Ovary (tissue), 9 donors: ENCODE results near the gene MYF6. TPM values are rescaled to one million over a fixed set of nuclear protein-coding genes. Genes with fewer than 3 reads are reported as not detected.

ENCODE experiments used
- DNase-seq, 5 donors: peaks; one replicate each; pipeline ENCODE4 v3.0.0-alpha.2; 2019 to 2020
- H3K27ac ChIP-seq, 2 donors: fragments of 200-600 bp; one replicate each; pipeline versions ENCODE4 v1.5.1 to v1.8.0; 2019 to 2022
- H3K27me3 ChIP-seq: fragments of 200-600 bp; one replicate; pipeline ENCODE4 v1.8.0; 2022
- H3K36me3 ChIP-seq: fragments of 200-600 bp; sonication (generic); one replicate; pipeline ENCODE4 v1.5.1; 2019
- H3K4me1 ChIP-seq: one replicate; pipeline ENCODE4 v1.8.1; 2013; ENCODE audit warnings: mild to moderate bottlenecking, moderate library complexity; ENCODE audit not compliant: insufficient read depth
- H3K4me3 ChIP-seq: fragments of 200-600 bp; sonication (generic); one replicate; pipeline ENCODE4 v1.5.1; 2017
- H3K9me3 ChIP-seq, 2 donors: fragments of 200-600 bp in 1 of 2; sonication (generic) in 1 of 2; one replicate each; pipeline versions ENCODE4 v1.5.1 to v1.8.1; 2013 to 2019; ENCODE audit warnings: mild to moderate bottlenecking in 1 of 2, moderate library complexity in 1 of 2
- EP300 ChIP-seq: sonication (generic); formaldehyde crosslinking; IDR thresholded peaks from one replicate; pipeline ENCODE4 v1.6.1; 2017; ENCODE audit warnings: antibody characterized with exemption
- POLR2A ChIP-seq: fragments of 450-650 bp; IDR thresholded peaks from one replicate; pipeline ENCODE4 v1.6.1; 2017; ENCODE audit warnings: antibody characterized with exemption, mild to moderate bottlenecking, moderate library complexity
- WGBS, 3 donors: extraction: QIAGEN DNeasy Blood & Tissue Kit in 1 of 3; methylation state at CpG; one replicate each; pipeline versions ENCODE4 v1.1.5 to v1.1.7; 2013 to 2017; 5-methylcytosine and 5-hydroxymethylcytosine counted together
- intact Hi-C, 4 donors: fragments of 100-400 bp; cut with DNase I; formaldehyde crosslinking; loops; one replicate each; pipeline versions ENCODE4 v1.11.0 to v1.15.1; 2022 to 2023
- polyA plus RNA-seq, 2 donors: library from polyadenylated mRNA; stranded (reverse); fragments of 200-250 nt in 1 of 2; fragments of 350-450 nt in 1 of 2; fragmentation: Illumina TruSeq in 1 of 2; extraction: RNeasy Lipid Tissue Mini Kit (QIAGEN cat#74804) in 1 of 2; gene quantifications; one replicate each; pipeline ENCODE4 v1.2.3, GENCODE V29; 2013 to 2014
- total RNA-seq, 7 donors: library from RNA; depleted of rRNA in 2 of 7; stranded (reverse); fragments of >200 nt in 2 of 7; fragmentation: NEBNext Ultra II Directional in 3 of 7; extraction: Animal tissue kit (Norgen Biotek cat#: 25700) in 3 of 7; gene quantifications; one replicate each; pipeline versions ENCODE4 v1.1.0 to v1.2.4, GENCODE V29; 2016 to 2023
- TF ChIP-seq, protein P1 (sequence below), 3 donors: fragments of 450-650 bp in 2 of 3; fragments of 200-600 bp in 1 of 3; IDR thresholded peaks; one replicate each; pipeline versions ENCODE4 v1.5.1 to v1.8.0; 2016 to 2022; ENCODE audit warnings: antibody characterized with exemption in 3 of 3, mild to moderate bottlenecking in 1 of 3
- donor health status: DM: no; HTN: no; CAD: no; lungs with moderate emphysema.
- donor health status: DM: no; HTN: no; CAD: no.
- donor health status: Bipolar disorder and iron deficiency.
- donor health status: DM: yes; HTN: yes; CAD: no.
- donor health status: DM: no; HTN: no; CAD: no.
- donor health status: DM: yes; HTN: yes; CAD: no.

MYF6 gene
- total and polyA plus RNA-seq, 9 donors: not detected

DNA sequence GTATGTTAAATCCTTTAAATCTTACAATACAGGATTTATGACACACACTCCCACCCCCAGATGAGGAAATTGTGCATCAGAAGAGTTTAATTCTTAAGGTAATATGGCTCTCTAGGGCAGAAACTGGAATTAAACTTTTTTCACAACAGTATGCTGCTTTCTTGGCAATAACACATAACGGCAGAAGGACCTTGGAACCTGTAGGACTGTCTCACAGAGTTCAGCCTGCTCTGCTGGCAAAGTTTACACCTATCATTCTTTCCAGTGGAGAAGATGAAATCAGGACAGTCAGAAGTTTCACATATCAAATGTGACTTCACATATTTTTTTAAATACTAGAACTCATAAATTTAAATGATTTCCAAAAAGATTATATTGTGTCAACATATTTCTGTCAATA, 30.6 kb upstream of the MYF6 start:
- no peak for DNase-seq
- TF ChIP-seq, protein P1, sequence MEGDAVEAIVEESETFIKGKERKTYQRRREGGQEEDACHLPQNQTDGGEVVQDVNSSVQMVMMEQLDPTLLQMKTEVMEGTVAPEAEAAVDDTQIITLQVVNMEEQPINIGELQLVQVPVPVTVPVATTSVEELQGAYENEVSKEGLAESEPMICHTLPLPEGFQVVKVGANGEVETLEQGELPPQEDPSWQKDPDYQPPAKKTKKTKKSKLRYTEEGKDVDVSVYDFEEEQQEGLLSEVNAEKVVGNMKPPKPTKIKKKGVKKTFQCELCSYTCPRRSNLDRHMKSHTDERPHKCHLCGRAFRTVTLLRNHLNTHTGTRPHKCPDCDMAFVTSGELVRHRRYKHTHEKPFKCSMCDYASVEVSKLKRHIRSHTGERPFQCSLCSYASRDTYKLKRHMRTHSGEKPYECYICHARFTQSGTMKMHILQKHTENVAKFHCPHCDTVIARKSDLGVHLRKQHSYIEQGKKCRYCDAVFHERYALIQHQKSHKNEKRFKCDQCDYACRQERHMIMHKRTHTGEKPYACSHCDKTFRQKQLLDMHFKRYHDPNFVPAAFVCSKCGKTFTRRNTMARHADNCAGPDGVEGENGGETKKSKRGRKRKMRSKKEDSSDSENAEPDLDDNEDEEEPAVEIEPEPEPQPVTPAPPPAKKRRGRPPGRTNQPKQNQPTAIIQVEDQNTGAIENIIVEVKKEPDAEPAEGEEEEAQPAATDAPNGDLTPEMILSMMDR (IDR thresholded peaks at IDR 0.05): no peak
- no peak for TF ChIP-seq POLR2A
- TF ChIP-seq EP300: no peak
- Histone ChIP-seq H3K36me3 (no peaks in the 10 kb centered on the region), H3K27me3 (peaks cover 2% of the 10 kb centered on the region), H3K27ac (no peak overlapping the region), H3K4me1 (no peaks in the 10 kb centered on the region), H3K4me3 (no peak overlapping the region), H3K9me3 (no peaks in the 10 kb centered on the region)
- intact Hi-C loops: no loop called here
- WGBS, 3 donors: 20 to 35% (median 32%) methylated on average over 1 of the region's 1 CpG

DNA sequence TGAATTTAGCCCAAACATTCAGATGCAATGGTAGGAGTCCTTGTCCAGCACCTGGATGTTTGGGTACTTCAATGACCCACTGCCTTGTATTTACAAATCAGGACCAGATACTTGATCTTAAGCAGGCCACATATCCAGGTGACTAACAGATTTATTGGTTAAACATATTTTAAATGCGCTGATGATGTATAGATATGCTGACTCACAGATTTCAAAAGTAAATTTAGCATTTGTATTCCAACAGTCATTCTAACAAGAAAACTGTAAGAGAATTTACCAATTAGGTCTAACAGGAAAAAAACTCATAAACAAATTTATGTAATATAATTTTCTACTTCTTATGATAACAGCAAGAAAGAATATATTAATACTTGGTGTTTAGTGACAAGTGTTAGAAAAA, 29.4 kb upstream of the MYF6 start:
- Histone ChIP-seq H3K36me3 (no peaks in the 10 kb centered on the region), H3K27me3 (peaks cover 2% of the 10 kb centered on the region), H3K4me3 (no peak overlapping the region), H3K9me3 (no peaks in the 10 kb centered on the region), H3K4me1 (no peaks in the 10 kb centered on the region), H3K27ac (no peak overlapping the region)
- no peak for DNase-seq
- no peak for TF ChIP-seq POLR2A
- intact Hi-C loops: no loop called here
- 94 to 97% (median 97%) methylated on average over 1 of the region's 1 CpG for WGBS, 3 donors

DNA sequence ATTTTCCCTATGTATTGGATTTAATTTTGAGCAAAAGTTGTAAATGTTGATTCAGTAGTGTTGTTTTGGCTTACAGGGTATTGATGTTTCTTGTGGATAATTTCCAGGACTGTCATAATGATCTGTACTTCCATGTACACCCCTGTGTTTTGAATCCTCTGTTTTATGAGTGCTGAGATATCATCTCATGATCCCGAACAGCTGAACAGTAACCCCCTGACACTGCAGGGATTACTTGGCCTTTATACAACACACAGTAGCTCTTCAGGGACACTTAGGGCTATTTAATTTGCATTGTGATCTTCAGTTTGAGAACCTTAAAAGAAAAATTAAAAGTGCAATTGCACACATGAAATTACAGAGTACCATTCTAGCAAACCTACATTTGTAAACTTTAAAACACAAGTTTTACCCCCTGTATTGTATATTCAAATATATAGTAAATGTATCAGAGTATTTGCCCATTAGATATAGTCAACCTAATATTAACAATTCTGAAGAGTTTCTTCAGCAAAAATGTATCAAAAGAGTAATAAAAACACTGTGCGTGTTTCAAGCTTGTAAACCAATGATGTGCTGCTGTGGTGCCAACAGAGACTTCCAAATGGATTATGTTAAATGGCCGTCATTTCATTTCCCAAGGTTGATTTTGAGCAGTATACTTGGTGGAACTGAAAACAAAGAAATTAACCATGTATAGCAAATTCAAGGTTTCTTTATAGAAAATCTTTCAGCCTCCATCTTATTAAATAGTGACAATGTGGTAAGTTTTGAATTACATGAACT, 27.9 kb upstream of the MYF6 start:
- WGBS, 3 donors: 63 to 70% (median 64%) methylated on average over 3 of the region's 3 CpGs
- Histone ChIP-seq H3K4me1 (no peaks in the 10 kb centered on the region), H3K27me3 (no peaks in the 10 kb centered on the region), H3K27ac (no peak overlapping the region), H3K36me3 (no peaks in the 10 kb centered on the region), H3K4me3 (no peak overlapping the region), H3K9me3 (no peaks in the 10 kb centered on the region)
- intact Hi-C loops: no loop called here
- DNase-seq: no peak
- TF ChIP-seq EP300: no peak
- TF ChIP-seq, protein P1 (IDR thresholded peaks at IDR 0.05): no peak
- TF ChIP-seq POLR2A: no peak

DNA sequence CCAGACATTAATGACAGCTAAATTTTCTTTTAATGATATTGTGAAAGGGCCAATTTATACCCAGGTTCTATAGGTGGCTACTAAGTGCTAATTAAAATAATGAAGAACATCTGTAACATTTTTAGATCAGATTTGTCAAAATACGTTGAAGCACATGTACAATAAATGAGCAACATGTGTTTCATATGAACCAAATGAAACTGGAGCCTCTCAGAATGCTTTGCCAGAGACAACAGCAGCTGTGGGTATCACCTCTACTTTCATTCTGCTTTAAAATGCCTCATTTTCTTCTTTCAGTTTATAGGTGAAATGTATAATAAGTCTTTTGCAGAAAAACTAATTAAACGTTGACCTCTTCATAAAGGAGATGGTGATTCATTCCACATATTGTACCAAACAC, 26.1 kb upstream of the MYF6 start:
- H3K27ac ChIP-seq: no peak overlapping the region
- WGBS, 3 donors: 64 to 72% (median 66%) methylated on average over 2 of the region's 2 CpGs
- no peak for DNase-seq
- H3K27me3 ChIP-seq: no peaks in the 10 kb centered on the region
- no peak overlapping the region for H3K4me3 ChIP-seq
- no peaks in the 10 kb centered on the region for H3K4me1 ChIP-seq
- TF ChIP-seq EP300 (no peak), POLR2A (no peak)
- TF ChIP-seq, protein P1 (IDR thresholded peaks at IDR 0.05): no peak
- H3K36me3 ChIP-seq: no peaks in the 10 kb centered on the region
- intact Hi-C loops: no loop called here
- H3K9me3 ChIP-seq: no peaks in the 10 kb centered on the region

DNA sequence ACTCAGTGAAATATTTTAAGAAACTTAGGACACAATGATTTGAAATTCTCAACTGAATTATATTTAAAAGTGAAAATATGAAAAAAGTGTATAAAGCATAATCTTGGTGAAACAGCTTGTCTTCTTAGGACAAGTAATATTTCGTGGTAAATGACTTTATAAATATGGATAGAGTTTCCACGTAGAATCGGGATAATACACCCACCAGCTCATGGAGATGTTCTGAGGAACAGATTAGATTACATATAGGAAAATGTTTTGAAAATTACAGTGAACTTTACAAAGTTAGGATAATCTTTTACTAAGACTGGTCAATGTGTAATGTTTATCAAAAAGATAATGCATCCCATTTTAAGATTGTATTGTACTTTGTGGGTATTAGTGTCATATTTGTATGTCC, 25.6 kb upstream of the MYF6 start:
- 68 to 82% (median 79%) methylated on average over 3 of the region's 3 CpGs for WGBS, 3 donors
- intact Hi-C loops: no loop called here
- no peak for DNase-seq
- no peak overlapping the region for H3K27ac ChIP-seq
- TF ChIP-seq, protein P1 (IDR thresholded peaks at IDR 0.05): no peak
- no peak for TF ChIP-seq POLR2A
- no peak for TF ChIP-seq EP300
- no peak overlapping the region for H3K4me3 ChIP-seq
- no peaks in the 10 kb centered on the region for H3K27me3 ChIP-seq
- no peaks in the 10 kb centered on the region for H3K36me3 ChIP-seq
- H3K4me1 ChIP-seq: no peaks in the 10 kb centered on the region
- H3K9me3 ChIP-seq: no peaks in the 10 kb centered on the region
